GM10266 (cell line): ENCODE data around the gene KCTD15.

Source experiments
- DNase-seq: peaks from one replicate; pipeline ENCODE4 v3.0.0; 2012; ENCODE audit errors: extremely low spot score
- CTCF ChIP-seq: IDR thresholded peaks from 2 replicates; pipeline ENCODE4 v1.5.1; 2012; ENCODE audit warnings: mild to moderate bottlenecking, low read depth; ENCODE audit not compliant: control insufficient read depth, insufficient read depth; ENCODE audit errors: missing control alignments

The KCTD15 gene

GRCh38 chr19:33796164-33796875, at the start of gene KCTD15:
Gene KCTD15, plus strand, starts transcription at chr19:33796870. Its CDS starts 3,585 bp downstream, at chr19:33800455.
- DNase-seq = no peak
- no peak for TF ChIP-seq CTCF

GRCh38 chr19:33747273-33747672, 49.4 kb upstream of the KCTD15 start:
- no peak for DNase-seq
- no peak for TF ChIP-seq CTCF

GRCh38 chr19:33748231-33748630, 48.4 kb upstream of the KCTD15 start:
- TF ChIP-seq CTCF = no peak
- no peak for DNase-seq

GRCh38 chr19:33749016-33749415, 47.7 kb upstream of the KCTD15 start:
- no peak for TF ChIP-seq CTCF
- no peak for DNase-seq

- no peak for DNase-seq
- TF ChIP-seq CTCF = no peak
Observed at GRCh38 chr19:33749619-33750175, 47.0 kb upstream of the KCTD15 start.

GRCh38 chr19:33750587-33751435, 45.9 kb upstream of the KCTD15 start:
- no peak for DNase-seq
- TF ChIP-seq CTCF = no peak

- no peak for DNase-seq
- no peak for TF ChIP-seq CTCF
Observed at GRCh38 chr19:33751436-33751770, 45.3 kb upstream of the KCTD15 start.
